Spinal cord (tissue), 10 donors: ENCODE results near the gene SLC37A3. TPM values are rescaled to one million over a fixed set of nuclear protein-coding genes. Genes with fewer than 3 reads are reported as not detected.
A peak's percentile ranks its signal among the peaks of the same experiment; 100 is the strongest.

ENCODE experiments used
- DNase-seq, 6 donors: peaks; one replicate each; pipeline versions ENCODE4 v3.0.0 to v3.0.0-alpha.2; 2013 to 2015; ENCODE audit warnings: low spot score in 6 of 6, low read depth in 4 of 6
- H3K27ac ChIP-seq: one replicate; pipeline ENCODE4 v1.5.1; 2013; ENCODE audit warnings: low read depth, low read length, control low read depth
- H3K27me3 ChIP-seq: one replicate; pipeline ENCODE4 v1.6.1; 2013; ENCODE audit warnings: low read length; ENCODE audit not compliant: control insufficient read depth, insufficient read depth
- H3K36me3 ChIP-seq: one replicate; pipeline ENCODE4 v1.6.1; 2013; ENCODE audit warnings: low read length; ENCODE audit not compliant: control insufficient read depth, insufficient read depth
- H3K4me1 ChIP-seq: one replicate; pipeline ENCODE4 v1.6.1; 2013; ENCODE audit warnings: low read length; ENCODE audit not compliant: control insufficient read depth, insufficient read depth
- H3K4me3 ChIP-seq: one replicate; pipeline ENCODE4 v1.5.1; 2013; ENCODE audit warnings: low read depth, low read length, control low read depth
- H3K9me3 ChIP-seq: one replicate; pipeline ENCODE4 v1.6.1; 2013; ENCODE audit warnings: low read length; ENCODE audit not compliant: control insufficient read depth, insufficient read depth
- WGBS: methylation state at CpG from one replicate; pipeline ENCODE4 v1.1.5; 2013; ENCODE audit warnings: missing lambda C conversion rate; ENCODE audit not compliant: insufficient coverage; 5-methylcytosine and 5-hydroxymethylcytosine counted together
- polyA plus RNA-seq, 2 donors: library from polyadenylated mRNA; unstranded; fragments of 120-200 nt; gene quantifications; one replicate each; pipeline ENCODE4 v1.2.1, GENCODE V29; 2013; ENCODE audit not compliant: insufficient read length in 2 of 2
- total RNA-seq, 2 donors: library from RNA; depleted of rRNA in 1 of 2; stranded (reverse); fragments of 120-200 nt in 1 of 2; fragments of >200 nt in 1 of 2; gene quantifications; one replicate each; pipeline versions ENCODE4 v1.2.3 to v1.2.4, GENCODE V29; 2013 to 2014
- donor health status: healthy.

The SLC37A3 gene
- total and polyA plus RNA-seq, 4 donors = 43.7 to 75.9 (median 51.2) TPM

- Histone ChIP-seq H3K4me3 (no peak overlapping the region), H3K9me3 (no peaks in the 10 kb centered on the region), H3K4me1 (peaks cover 6% of the 10 kb centered on the region), H3K36me3 (no peaks in the 10 kb centered on the region), H3K27me3 (peaks cover 17% of the 10 kb centered on the region), H3K27ac (no peak overlapping the region)
- no peak for DNase-seq
- 40% methylated on average over 3 of the region's 3 CpGs for WGBS
Observed at GRCh38 chr7:140404565-140405065, 6.3 kb upstream of the SLC37A3 start.

- no peak for DNase-seq
- H3K4me3 ChIP-seq = peak within 1 kb of the TSS; percentile 35
- no peak within 1 kb of the TSS for H3K27ac ChIP-seq
- H3K9me3 ChIP-seq = no peaks in the 10 kb centered on the region
- WGBS = 20% methylated on average over 19 of the region's 22 CpGs
- peaks cover 17% of the 10 kb centered on the region for H3K27me3 ChIP-seq
- H3K4me1 ChIP-seq = peaks cover 6% of the 10 kb centered on the region
- H3K36me3 ChIP-seq = no peaks in the 10 kb centered on the region
Observed at GRCh38 chr7:140403878-140404564, 5.7 kb upstream of the SLC37A3 start, which contains the start of gene RAB19. Gene RAB19, plus strand, starts transcription at chr7:140404058. Its CDS starts 3,589 bp downstream, at chr7:140407647.

- Histone ChIP-seq H3K27ac (no peak overlapping the region), H3K4me3 (no peak overlapping the region), H3K9me3 (no peaks in the 10 kb centered on the region), H3K27me3 (peaks cover 17% of the 10 kb centered on the region), H3K36me3 (no peaks in the 10 kb centered on the region), H3K4me1 (peaks cover 9% of the 10 kb centered on the region)
- no CpG with 5 or more reads among the region's 2 CpGs for WGBS
- DNase-seq = no peak
Observed at GRCh38 chr7:140402178-140402835, 4.0 kb upstream of the SLC37A3 start.

GRCh38 chr7:140400381-140400780, 2.1 kb upstream of the SLC37A3 start:
- Histone ChIP-seq H3K4me3 (no peak overlapping the region), H3K36me3 (no peaks in the 10 kb centered on the region), H3K27me3 (peaks cover 17% of the 10 kb centered on the region), H3K9me3 (no peaks in the 10 kb centered on the region), H3K27ac (no peak overlapping the region), H3K4me1 (peaks cover 13% of the 10 kb centered on the region)
- no CpG with 5 or more reads among the region's 3 CpGs for WGBS
- no peak for DNase-seq

DNA sequence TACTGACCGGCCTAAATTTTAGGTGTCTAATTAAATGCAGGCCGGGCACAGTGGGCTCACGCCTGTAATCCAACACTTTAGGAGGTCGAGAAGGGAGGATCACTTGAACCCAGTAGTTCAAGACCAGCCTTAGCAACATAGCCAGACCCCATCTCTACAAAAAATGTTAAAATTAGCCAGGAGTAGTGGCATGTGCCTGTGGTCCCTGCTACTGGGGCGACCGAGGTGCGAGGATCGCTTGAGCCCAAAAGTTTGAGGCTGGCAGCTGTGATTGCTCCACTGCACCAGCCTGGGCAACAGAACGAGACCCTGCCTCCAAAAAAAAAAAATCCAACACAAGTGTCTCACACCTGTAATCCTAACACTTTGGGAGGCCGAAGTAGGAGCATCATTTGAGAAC, 491 bp upstream of the SLC37A3 start:
- no peak for DNase-seq
- peaks cover 9% of the 10 kb centered on the region for H3K4me1 ChIP-seq
- 96% methylated on average over 5 of the region's 10 CpGs for WGBS
- no peaks in the 10 kb centered on the region for H3K9me3 ChIP-seq
- H3K36me3 ChIP-seq = no peaks in the 10 kb centered on the region
- no peak overlapping the region for H3K27ac ChIP-seq
- H3K27me3 ChIP-seq = peaks cover 10% of the 10 kb centered on the region
- peak overlapping the region; percentile 62 for H3K4me3 ChIP-seq

DNA sequence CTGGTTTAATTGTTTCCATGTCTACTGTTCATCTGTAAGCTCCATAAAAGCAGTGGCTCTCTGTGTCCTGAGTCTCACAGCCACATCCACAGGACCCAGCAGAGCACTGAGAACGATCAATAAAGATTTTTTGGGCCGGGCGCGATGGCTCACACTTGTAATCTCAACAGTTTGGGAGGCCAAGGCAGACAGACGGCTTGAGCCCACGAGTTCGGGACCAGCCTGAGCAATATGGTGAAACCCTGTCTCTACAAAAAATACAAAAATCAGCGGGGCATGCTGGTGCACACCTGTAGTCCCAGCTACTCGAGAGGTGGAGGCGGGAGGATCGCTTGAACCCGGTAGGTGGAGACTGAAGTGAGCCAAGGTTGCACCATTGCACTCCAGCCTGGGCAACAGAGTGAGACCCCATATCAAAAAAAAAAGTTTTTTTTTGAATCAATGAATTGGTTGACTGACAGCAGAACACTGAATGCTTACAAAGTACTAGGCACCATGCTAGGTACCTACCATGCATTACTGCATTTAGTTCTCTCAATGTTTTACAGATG, 4.5 kb downstream of the SLC37A3 start:
- Histone ChIP-seq H3K4me1 (peaks cover 7% of the 10 kb centered on the region), H3K9me3 (no peaks in the 10 kb centered on the region), H3K27me3 (no peaks in the 10 kb centered on the region), H3K36me3 (peaks cover 4% of the 10 kb centered on the region), H3K27ac (no peak overlapping the region), H3K4me3 (no peak overlapping the region)
- 99% methylated on average over 11 of the region's 12 CpGs for WGBS
- DNase-seq = no peak

GRCh38 chr7:140391634-140392033, 6.7 kb downstream of the SLC37A3 start:
- Histone ChIP-seq H3K36me3 (peaks cover 4% of the 10 kb centered on the region), H3K4me3 (no peak overlapping the region), H3K9me3 (no peaks in the 10 kb centered on the region), H3K27ac (no peak overlapping the region), H3K27me3 (no peaks in the 10 kb centered on the region), H3K4me1 (peaks cover under 1% of the 10 kb centered on the region)
- WGBS = 100% methylated on average over 1 of the region's 1 CpG
- DNase-seq = no peak

GRCh38 chr7:140390466-140391190, 7.7 kb downstream of the SLC37A3 start:
- H3K36me3 ChIP-seq = peaks cover 4% of the 10 kb centered on the region
- H3K4me3 ChIP-seq = no peak overlapping the region
- WGBS = 89% methylated on average over 8 of the region's 8 CpGs
- H3K27ac ChIP-seq = no peak overlapping the region
- DNase-seq = no peak
- H3K9me3 ChIP-seq = no peaks in the 10 kb centered on the region
- no peaks in the 10 kb centered on the region for H3K4me1 ChIP-seq
- H3K27me3 ChIP-seq = no peaks in the 10 kb centered on the region

GRCh38 chr7:140390034-140390433, 8.3 kb downstream of the SLC37A3 start:
- H3K4me3 ChIP-seq = no peak overlapping the region
- H3K9me3 ChIP-seq = no peaks in the 10 kb centered on the region
- WGBS = 93% methylated on average over 3 of the region's 4 CpGs
- DNase-seq = no peak
- peaks cover 4% of the 10 kb centered on the region for H3K36me3 ChIP-seq
- H3K4me1 ChIP-seq = no peaks in the 10 kb centered on the region
- H3K27ac ChIP-seq = no peak overlapping the region
- H3K27me3 ChIP-seq = no peaks in the 10 kb centered on the region
